H9 (cell line): ENCODE measurements around the gene ARHGEF10L. TPM values are rescaled to one million over a fixed set of nuclear protein-coding genes. Genes with fewer than 3 reads are reported as not detected.

Experiments used
- DNase-seq: peaks from one replicate; pipeline ENCODE4 v3.0.0-alpha.2; 2017
- H2AFZ ChIP-seq: one replicate; pipeline ENCODE4 v1.6.1; 2013; ENCODE audit warnings: mild to moderate bottlenecking, low read length, control low read depth, moderate library complexity
- H2AK5ac ChIP-seq: 2 replicates; pipeline ENCODE4 v1.6.1; 2013; ENCODE audit warnings: low read length, control low read depth, mixed read lengths; ENCODE audit not compliant: insufficient read length
- H2BK120ac ChIP-seq: one replicate; pipeline ENCODE4 v1.6.1; 2013; ENCODE audit warnings: low read depth, mild to moderate bottlenecking, low read length, control low read depth, inconsistent platforms; ENCODE audit not compliant: poor library complexity, severe bottlenecking
- H2BK12ac ChIP-seq: 2 replicates; pipeline ENCODE4 v1.6.1; 2013; ENCODE audit warnings: low read length, control low read depth, mixed read lengths, low read depth; ENCODE audit not compliant: insufficient read length
- H2BK15ac ChIP-seq: 2 replicates; pipeline ENCODE4 v1.6.1; 2013; ENCODE audit warnings: low read depth, low read length, control low read depth
- H2BK20ac ChIP-seq: one replicate; pipeline ENCODE4 v1.6.1; 2013; ENCODE audit warnings: low read depth, mild to moderate bottlenecking, low read length, control low read depth, inconsistent platforms; ENCODE audit not compliant: poor library complexity, severe bottlenecking
- H2BK5ac ChIP-seq: 2 replicates; pipeline ENCODE4 v1.6.1; 2013; ENCODE audit warnings: low read length, control low read depth, mixed read lengths; ENCODE audit not compliant: insufficient read length
- H3K14ac ChIP-seq: 2 replicates; pipeline ENCODE4 v1.6.1; 2013; ENCODE audit warnings: low read length, control low read depth; ENCODE audit not compliant: insufficient read depth
- H3K18ac ChIP-seq: 2 replicates; pipeline ENCODE4 v1.6.1; 2013; ENCODE audit warnings: low read depth, mild to moderate bottlenecking, mixed read lengths, low read length, control low read depth; ENCODE audit not compliant: insufficient read length
- H3K23ac ChIP-seq: 2 replicates; pipeline ENCODE4 v1.6.1; 2013; ENCODE audit warnings: low read length, control low read depth, mixed read lengths, low read depth; ENCODE audit not compliant: insufficient read length
- H3K23me2 ChIP-seq: 2 replicates; pipeline ENCODE4 v1.6.1; 2013; ENCODE audit warnings: low read depth, mild to moderate bottlenecking, mixed read lengths, low read length, control low read depth; ENCODE audit not compliant: insufficient read length, poor library complexity, severe bottlenecking
- H3K27ac ChIP-seq: 2 replicates; pipeline ENCODE4 v1.5.1; 2013; ENCODE audit warnings: low read length, control low read depth, mixed read lengths, low read depth; ENCODE audit not compliant: insufficient read length
- H3K27me3 ChIP-seq: 2 replicates; pipeline ENCODE4 v1.6.1; 2013; ENCODE audit warnings: low read length, control low read depth, inconsistent platforms; ENCODE audit not compliant: insufficient read depth
- H3K4ac ChIP-seq: 2 replicates; pipeline ENCODE4 v1.6.1; 2013; ENCODE audit warnings: low read depth, mild to moderate bottlenecking, control low read depth, inconsistent platforms, low read length, moderate library complexity
- H3K4me1 ChIP-seq: 2 replicates; pipeline ENCODE4 v1.6.1; 2013; ENCODE audit warnings: low read length, control low read depth, inconsistent platforms; ENCODE audit not compliant: insufficient read depth
- H3K4me2 ChIP-seq: 2 replicates; pipeline ENCODE4 v1.6.1; 2013; ENCODE audit warnings: low read length, control low read depth, mixed read lengths; ENCODE audit not compliant: insufficient read length, insufficient read depth
- H3K56ac ChIP-seq: 2 replicates; pipeline ENCODE4 v1.6.1; 2013; ENCODE audit warnings: low read depth, mild to moderate bottlenecking, mixed read lengths, low read length, control low read depth; ENCODE audit not compliant: insufficient read length
- H3K79me1 ChIP-seq: 2 replicates; pipeline ENCODE4 v1.6.1; 2013; ENCODE audit warnings: low read depth, mild to moderate bottlenecking, moderate library complexity, low read length, control low read depth, inconsistent platforms; ENCODE audit not compliant: insufficient read depth, poor library complexity, severe bottlenecking
- H3K79me2 ChIP-seq: 2 replicates; pipeline ENCODE4 v1.6.1; 2013; ENCODE audit warnings: low read length, control low read depth, inconsistent platforms; ENCODE audit not compliant: insufficient read depth
- H3K9ac ChIP-seq: 2 replicates; pipeline ENCODE4 v1.6.1; 2013; ENCODE audit warnings: low read length, control low read depth, mixed read lengths; ENCODE audit not compliant: insufficient read length; ENCODE audit errors: extremely low read depth
- H3K9me3 ChIP-seq: one replicate; pipeline ENCODE4 v1.6.1; 2013; ENCODE audit warnings: low read depth, low read length, inconsistent platforms; ENCODE audit not compliant: control insufficient read depth
- H3T11ph ChIP-seq: one replicate; pipeline ENCODE4 v1.6.1; 2013; ENCODE audit warnings: mild to moderate bottlenecking, low read length, control low read depth, inconsistent platforms
- H4K20me1 ChIP-seq: one replicate; pipeline ENCODE4 v1.6.1; 2013; ENCODE audit not compliant: control insufficient read depth, insufficient read length, insufficient read depth
- H4K5ac ChIP-seq: 2 replicates; pipeline ENCODE4 v1.6.1; 2013; ENCODE audit warnings: low read depth, mild to moderate bottlenecking, mixed read lengths, low read length, control low read depth; ENCODE audit not compliant: insufficient read length
- H4K8ac ChIP-seq: replicated peaks from 2 replicates; pipeline ENCODE4 v1.6.1; 2013; ENCODE audit warnings: low read length, control low read depth, mixed read lengths, low read depth; ENCODE audit not compliant: insufficient read length
- H4K91ac ChIP-seq: 2 replicates; pipeline ENCODE4 v1.6.1; 2013; ENCODE audit warnings: low read depth, mild to moderate bottlenecking, moderate library complexity, mixed read lengths, low read length, control low read depth; ENCODE audit not compliant: insufficient read length
- H3K27ac Mint-ChIP-seq, 3 experiments: 2 replicates in 2 of 3; 3 replicates in 1 of 3; pipeline ENCODE4 v1.8.0; 2020 to 2021; ENCODE audit warnings: mixed read lengths in 3 of 3, mild to moderate bottlenecking in 1 of 3, moderate library complexity in 1 of 3
- H3K27me3 Mint-ChIP-seq: 2 replicates; pipeline ENCODE4 v1.8.0; 2021; ENCODE audit warnings: low read depth, mild to moderate bottlenecking, moderate library complexity, mixed read lengths
- H3K36me3 Mint-ChIP-seq, 3 experiments: 2 replicates in 2 of 3; 3 replicates in 1 of 3; pipeline ENCODE4 v1.8.0; 2020 to 2021; ENCODE audit warnings: low read depth in 3 of 3, mixed read lengths in 3 of 3; ENCODE audit not compliant: insufficient read depth in 1 of 3
- H3K4me1 Mint-ChIP-seq, 2 experiments: 2 replicates each; pipeline ENCODE4 v1.8.0; 2020; ENCODE audit warnings: mixed read lengths in 2 of 2
- H3K4me3 Mint-ChIP-seq, 2 experiments: 2 replicates in 1 of 2; 3 replicates in 1 of 2; pipeline ENCODE4 v1.8.0; 2020 to 2021; ENCODE audit warnings: mild to moderate bottlenecking in 2 of 2, mixed read lengths in 2 of 2, moderate library complexity in 1 of 2
- H3K9me3 Mint-ChIP-seq, 2 experiments: 2 replicates in 1 of 2; 3 replicates in 1 of 2; pipeline ENCODE4 v1.8.0; 2020; ENCODE audit warnings: mild to moderate bottlenecking in 2 of 2, mixed read lengths in 2 of 2, moderate library complexity in 1 of 2
- WGBS: extraction: QIAGEN DNeasy Blood & Tissue Kit; methylation state at CpG from one replicate; pipeline ENCODE4 v1.1.7; 2013; ENCODE audit warnings: missing lambda C conversion rate, low lambda C conversion rate, mixed read lengths; ENCODE audit not compliant: insufficient read length; ENCODE audit errors: extremely low coverage; 5-methylcytosine and 5-hydroxymethylcytosine counted together
- total RNA-seq: library from RNA; stranded (reverse); gene quantifications from 2 replicates; pipeline ENCODE4 v1.2.1, GENCODE V29; 2021
- TF ChIP-seq, protein P1 (sequence below): fragments of 200-600 bp; sonication (generic); conservative IDR thresholded peaks from 3 replicates; pipeline ENCODE4 v1.8.0; 2021; ENCODE audit warnings: antibody characterized with exemption, mild to moderate bottlenecking

The ARHGEF10L gene
- total RNA-seq, 1 experiment from 2014 or later, result 20.2 TPM

DNA sequence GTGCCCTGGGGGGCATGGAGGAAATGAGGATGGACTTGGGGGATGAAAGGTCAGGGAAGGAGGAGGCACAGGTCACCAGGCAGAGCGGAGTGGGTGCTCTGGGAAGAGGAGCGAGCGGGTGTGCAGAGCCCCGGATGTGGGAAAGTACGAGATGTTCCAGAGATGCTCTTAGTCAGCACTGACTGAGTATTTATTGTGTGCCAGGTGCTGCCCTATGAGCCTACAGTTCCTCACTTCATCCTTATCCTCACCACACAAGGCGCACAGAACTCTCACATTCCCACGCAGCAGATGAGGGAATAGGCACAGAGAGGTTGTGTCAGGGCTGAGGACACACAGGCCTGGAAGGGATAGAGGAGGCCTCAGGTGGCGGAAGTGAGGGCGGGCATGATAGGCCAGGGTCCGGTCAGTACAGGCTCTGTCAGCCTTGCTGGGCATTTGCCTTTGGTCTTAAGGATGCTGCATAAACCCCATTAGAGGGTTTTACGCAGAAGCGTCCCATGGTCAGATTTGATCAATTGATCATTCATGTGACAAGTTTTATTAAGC is 77.3 kb downstream of the ARHGEF10L start:
- no peak overlapping the region for H3K23ac ChIP-seq
- H2BK15ac ChIP-seq, result no peak overlapping the region
- H3K9ac ChIP-seq, result no peak overlapping the region
- H4K8ac ChIP-seq, result no peak overlapping the region
- no peak for DNase-seq
- no CpG with 5 or more reads among the region's 12 CpGs for WGBS
- no peaks in the 10 kb centered on the region for H3K79me2 ChIP-seq
- Mint-ChIP-seq H3K36me3 (peaks cover 8 to 27% (median 10%) of the 10 kb centered on the region in 3 experiments; a peak in 6 of 7 replicates), H3K4me3 (no peak overlapping the region), H3K9me3 (no peaks in the 10 kb centered on the region), H3K27ac (no peak overlapping the region), H3K4me1 (peaks cover 0 to 5% of the 10 kb centered on the region in 2 experiments; a peak in 2 of 4 replicates), H3K27me3 (peaks cover 1% of the 10 kb centered on the region; the same call in 1 of the 2 replicates)
- TF ChIP-seq, protein P1, sequence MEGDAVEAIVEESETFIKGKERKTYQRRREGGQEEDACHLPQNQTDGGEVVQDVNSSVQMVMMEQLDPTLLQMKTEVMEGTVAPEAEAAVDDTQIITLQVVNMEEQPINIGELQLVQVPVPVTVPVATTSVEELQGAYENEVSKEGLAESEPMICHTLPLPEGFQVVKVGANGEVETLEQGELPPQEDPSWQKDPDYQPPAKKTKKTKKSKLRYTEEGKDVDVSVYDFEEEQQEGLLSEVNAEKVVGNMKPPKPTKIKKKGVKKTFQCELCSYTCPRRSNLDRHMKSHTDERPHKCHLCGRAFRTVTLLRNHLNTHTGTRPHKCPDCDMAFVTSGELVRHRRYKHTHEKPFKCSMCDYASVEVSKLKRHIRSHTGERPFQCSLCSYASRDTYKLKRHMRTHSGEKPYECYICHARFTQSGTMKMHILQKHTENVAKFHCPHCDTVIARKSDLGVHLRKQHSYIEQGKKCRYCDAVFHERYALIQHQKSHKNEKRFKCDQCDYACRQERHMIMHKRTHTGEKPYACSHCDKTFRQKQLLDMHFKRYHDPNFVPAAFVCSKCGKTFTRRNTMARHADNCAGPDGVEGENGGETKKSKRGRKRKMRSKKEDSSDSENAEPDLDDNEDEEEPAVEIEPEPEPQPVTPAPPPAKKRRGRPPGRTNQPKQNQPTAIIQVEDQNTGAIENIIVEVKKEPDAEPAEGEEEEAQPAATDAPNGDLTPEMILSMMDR, result no peak
- no peaks in the 10 kb centered on the region for H4K20me1 ChIP-seq
- H3K79me1 ChIP-seq, result no peaks in the 10 kb centered on the region
- H3K18ac ChIP-seq, result no peak overlapping the region
- H2BK20ac ChIP-seq, result no peak overlapping the region
- H3K4ac ChIP-seq, result no peak overlapping the region
- no peak overlapping the region for H3K4me2 ChIP-seq
- H3T11ph ChIP-seq, result no peak overlapping the region
- no peaks in the 10 kb centered on the region for H3K27me3 ChIP-seq
- no peak overlapping the region for H2BK12ac ChIP-seq
- no peak overlapping the region for H3K27ac ChIP-seq
- no peak overlapping the region for H4K91ac ChIP-seq
- no peak overlapping the region for H2AK5ac ChIP-seq
- no peak overlapping the region for H2BK120ac ChIP-seq
- no peak overlapping the region for H2AFZ ChIP-seq
- no peaks in the 10 kb centered on the region for H3K4me1 ChIP-seq
- H3K23me2 ChIP-seq, result no peaks in the 10 kb centered on the region
- H3K56ac ChIP-seq, result no peak overlapping the region
- no peak overlapping the region for H2BK5ac ChIP-seq
- H3K14ac ChIP-seq, result no peak overlapping the region
- no peak overlapping the region for H4K5ac ChIP-seq
- H3K9me3 ChIP-seq, result no peaks in the 10 kb centered on the region
